HG03159 (cell line): ENCODE results near the gene ARID3B.
"Not testable (repeated sequence)": the region's sequence is repeated elsewhere in the genome, so short reads cannot be mapped to it uniquely, and the experiment has no call there.

Experiments used
- ATAC-seq: cut with Tn5 transposase; IDR thresholded peaks from one replicate; pipeline ENCODE4 v1.9.1; 2021; ENCODE audit warnings: mild to moderate bottlenecking, moderate library complexity; ENCODE audit not compliant: unreplicated experiment

The ARID3B gene

DNA sequence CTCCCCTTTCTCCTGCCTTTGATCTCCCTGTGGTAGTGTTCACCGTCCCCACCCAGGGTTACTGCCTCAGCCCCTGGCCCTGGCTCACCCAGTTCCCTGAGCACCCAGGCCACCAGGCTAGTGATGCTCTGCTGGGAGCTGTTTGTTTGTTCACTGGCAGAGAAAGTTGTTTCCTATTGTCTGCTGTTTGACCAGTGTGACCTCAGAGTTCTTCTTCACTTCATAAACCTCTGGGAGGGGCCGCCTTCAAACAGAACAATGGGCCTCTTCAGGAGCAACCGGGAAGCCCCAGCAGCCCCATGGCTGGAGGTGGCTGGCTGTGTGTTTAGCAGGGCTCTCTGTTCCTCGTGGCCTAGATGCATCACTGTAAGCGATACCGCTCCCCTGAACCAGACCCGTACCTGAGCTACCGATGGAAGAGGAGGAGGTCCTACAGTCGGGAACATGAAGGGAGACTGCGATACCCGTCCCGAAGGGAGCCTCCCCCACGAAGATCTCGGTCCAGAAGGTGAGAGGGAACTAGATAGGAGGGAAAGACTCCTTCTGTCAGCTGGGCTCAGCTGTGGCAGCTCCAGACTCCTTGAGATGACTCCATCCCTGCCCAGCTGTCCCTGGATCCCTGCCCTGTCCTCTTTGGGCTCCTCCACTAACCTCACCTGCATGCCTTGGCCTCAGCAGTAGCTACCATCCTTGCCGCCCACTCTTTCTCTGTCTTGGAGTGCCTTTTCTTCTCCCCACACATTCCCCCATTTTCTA, 78.0 kb downstream of the ARID3B start:
- ATAC-seq = no peak

DNA sequence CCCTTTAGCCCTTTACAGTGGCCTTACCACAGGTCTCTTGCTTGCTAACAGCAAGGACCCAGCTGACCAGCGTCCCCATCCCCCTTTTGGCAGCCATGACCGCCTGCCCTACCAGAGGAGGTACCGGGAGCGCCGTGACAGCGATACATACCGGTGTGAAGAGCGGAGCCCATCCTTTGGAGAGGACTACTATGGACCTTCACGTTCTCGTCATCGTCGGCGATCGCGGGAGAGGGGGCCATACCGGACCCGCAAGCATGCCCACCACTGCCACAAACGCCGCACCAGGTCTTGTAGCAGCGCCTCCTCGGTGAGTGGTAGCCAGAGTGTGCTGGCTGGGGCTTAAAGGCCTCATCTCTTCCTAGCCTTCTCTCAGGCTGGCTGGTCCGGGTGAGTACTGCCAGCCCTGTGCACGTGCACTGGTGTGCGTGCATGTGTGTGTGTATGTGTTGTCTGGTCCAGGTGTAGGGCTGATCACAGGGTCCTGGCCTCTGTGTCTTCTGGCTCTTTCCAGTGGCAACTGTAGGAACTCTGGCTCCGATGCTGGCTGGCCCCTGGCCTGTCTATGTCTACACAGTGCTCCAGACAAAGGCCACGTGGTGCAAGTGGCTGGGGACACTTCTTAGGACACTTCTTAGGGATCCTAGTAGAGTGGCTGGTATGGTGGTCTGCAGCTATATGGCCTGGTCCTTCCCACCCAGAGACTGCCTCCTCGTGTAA, 79.1 kb downstream of the ARID3B start:
- ATAC-seq = no peak

DNA sequence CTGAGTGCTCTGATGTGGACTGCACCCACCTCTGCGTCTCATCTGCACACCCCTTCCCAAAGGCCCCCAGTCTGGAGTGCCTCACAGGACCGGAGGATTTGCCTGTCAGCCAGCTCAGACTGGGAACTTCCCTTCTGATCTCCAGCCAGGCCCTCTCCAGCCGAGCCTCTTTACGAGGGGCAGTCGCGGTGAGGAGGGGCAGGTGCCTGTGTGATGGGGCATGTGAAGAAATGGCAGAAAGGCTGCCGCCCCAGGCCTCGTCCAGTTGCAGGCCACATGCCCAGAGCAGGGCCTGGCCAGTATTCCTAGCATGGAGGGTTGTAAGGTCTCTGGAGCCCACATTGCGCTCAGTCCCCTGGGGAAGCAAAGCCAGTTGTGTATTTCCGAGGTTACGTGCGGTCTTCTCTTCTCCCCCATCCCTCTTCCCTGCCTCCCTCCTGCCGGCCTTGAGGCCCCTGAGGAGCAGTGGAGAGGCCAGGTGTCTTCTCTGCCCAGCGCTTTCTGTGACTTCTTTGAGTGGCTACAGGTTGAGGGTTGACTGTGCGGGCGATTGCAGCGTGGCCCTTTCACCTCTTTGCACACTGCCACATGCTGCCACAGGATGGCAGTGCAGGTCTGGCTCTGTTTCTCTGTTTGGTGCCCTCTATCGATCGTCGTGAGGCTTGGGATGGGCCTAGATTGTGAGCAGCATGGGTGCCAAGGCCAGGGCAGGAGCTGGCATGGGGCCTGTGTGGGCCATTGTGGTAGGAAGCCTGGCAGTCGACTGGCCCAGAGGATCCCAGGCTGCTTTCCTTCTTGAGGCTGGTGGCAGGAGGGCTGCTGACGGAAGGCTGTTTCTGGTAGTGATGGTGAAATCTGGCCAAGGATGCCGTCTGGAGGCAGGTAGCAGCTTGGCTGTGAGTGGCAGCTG, 79.9 kb downstream of the ARID3B start:
- peak; percentile 56 for ATAC-seq

DNA sequence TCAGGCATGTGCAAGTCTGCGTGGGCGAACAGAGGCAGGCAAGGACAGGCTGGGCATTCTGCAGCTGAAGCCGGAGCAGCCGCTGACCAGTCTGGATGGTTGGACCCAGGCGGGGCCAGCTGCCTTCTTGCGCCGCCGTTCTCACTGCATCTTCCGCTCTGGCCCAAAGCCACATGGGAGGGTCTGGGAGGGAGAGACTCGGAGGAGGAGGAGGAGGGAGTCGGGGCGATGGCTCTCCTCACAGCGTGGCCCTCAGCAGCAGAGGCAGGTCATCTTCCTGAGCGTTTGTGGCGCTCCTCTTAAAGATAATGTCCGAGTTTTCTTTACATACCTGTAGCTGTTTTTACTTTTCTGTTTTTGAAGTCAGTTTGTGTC, 80.5 kb downstream of the ARID3B start:
- no peak for ATAC-seq

DNA sequence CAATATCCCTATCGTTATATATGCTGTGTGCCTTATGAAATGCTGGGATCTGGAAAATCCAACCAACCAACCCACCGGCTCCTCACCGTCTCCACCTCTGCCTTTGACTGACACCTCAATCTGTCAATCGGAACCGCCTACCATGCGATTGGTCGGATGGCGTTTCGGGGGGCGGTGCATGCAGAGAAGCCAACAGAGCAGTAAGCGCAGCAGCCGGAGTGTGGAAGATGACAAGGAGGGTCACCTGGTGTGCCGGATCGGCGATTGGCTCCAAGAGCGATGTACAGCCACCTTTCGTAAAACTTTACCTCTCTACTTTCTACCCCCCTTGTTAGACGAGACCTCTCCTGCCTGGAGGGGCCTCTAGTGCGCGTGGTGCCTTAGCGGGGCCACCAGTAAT, 80.9 kb downstream of the ARID3B start:
- no peak for ATAC-seq

DNA sequence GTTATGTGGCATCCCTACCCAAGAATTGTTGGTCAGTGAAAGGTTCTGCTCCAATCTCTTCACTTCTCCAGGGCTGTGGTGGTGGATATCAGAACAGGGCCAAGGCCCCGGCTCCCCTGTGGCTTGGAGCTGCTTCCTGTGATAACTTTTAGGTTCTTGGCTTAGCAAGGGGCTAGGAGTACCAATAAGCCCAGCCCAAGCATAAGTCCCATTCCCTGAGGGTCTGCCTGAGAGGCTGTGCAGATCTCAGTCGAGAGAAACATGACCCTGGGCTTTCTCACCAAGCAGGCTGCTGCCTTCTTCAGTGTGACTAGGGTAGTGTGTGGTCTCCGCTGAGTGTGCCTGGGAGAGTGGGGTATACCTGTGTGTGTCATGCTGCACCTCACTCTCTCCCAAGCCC, 81.7 kb downstream of the ARID3B start:
- ATAC-seq = no peak

DNA sequence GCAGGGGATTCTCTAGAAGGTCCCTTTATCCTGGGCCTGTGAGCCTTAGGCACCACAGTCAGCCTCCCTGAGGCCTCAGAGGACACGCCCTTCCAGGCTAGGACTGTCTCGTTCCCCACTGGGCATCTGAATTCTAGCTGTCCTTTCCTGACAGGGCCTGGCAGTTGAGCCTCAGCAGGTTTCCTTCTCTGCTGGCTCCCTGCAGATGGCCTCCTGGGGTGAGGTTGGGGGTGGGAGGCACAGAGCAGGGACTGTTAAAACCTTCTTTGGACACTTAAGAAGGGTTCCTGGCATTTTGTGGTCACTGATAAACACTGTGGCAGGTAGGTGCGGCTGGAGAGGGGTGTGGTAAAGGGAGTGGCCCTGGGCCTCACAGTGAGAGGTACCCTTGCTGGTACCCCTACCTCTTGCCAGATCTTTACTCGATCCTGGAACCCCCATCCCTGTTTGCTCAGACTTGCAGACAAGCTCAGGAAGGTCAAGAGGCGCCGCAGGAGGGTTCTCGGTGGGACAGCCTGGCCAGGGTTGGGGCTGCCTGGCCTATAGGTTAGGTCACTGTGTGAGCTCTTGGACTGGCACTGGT, 83.1 kb downstream of the ARID3B start:
- ATAC-seq = no peak

DNA sequence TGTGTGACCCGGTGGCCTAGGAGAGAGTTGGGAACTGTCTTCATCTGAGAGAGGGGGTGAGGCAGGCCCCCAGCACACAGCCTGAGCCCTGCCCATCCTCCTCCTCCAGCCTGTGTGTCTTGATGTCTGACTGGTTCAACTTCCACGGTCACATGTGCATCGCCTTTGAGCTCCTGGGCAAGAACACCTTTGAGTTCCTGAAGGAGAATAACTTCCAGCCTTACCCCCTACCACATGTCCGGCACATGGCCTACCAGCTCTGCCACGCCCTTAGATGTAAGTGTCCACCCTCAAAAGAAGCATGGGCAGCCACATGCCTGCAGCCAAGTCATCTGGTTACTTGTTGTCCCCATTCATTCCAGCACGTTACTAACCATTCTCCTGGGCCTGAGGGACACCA, 84.7 kb downstream of the ARID3B start:
- ATAC-seq = no peak

DNA sequence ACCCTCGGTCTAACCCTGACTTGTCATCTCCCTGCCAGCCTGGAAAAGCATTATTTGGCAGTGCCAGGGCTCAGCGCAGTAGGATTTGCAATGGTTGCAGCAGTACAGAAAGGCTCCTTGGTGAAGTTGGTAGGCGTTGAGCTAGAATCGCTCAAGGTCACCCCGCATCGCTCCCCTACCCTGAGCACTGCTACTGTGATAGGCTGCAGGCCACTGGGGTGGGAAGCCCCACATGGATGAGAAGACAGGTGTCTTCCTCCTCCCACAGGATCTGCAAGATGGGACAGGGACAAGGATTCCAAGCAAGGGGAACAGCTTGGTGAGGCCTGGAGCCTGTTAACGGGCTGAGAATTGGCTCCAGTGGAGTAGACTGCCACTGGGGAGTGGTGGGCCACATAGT, 85.3 kb downstream of the ARID3B start:
- no peak for ATAC-seq

DNA sequence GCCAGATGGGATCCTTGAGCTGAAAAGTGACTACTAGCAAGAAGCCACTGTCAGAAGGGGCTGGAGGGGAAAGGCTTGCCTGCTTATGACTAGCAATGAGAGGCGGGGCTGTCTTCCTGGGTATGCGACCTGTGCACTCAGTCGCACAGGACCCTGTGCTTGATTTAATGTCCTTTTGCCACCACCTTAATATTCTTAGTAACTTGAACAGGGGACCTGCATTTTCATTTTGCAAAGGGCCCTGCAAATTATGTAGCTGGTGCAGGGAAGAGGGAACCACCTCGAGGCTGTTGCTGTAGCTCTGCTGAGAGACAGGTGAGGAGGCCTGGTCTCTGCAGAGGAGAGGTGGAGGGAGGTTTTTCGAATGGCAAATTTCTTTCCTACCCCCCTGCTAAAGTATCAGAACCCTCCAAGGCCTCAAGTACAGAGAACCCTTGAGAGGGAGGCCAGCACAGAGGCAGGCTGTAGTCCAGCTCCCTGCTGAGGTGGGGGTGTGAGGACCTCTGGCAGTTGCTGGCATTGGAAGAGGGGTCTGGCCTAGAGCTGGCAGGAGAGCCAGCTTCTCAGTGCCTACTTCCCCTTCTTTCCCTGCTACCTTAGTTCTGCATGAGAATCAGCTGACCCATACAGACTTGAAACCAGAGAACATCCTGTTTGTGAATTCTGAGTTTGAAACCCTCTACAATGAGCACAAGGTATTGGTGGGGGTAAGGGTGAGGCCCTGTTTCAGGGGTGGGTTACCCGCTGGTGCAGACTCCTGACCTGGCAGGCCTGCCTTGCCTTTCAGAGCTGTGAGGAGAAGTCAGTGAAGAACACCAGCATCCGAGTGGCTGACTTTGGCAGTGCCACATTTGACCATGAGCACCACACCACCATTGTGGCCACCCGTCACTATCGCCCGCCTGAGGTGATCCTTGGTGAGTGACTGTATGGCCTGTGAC, 86.0 kb downstream of the ARID3B start:
- peak; percentile 55 for ATAC-seq

DNA sequence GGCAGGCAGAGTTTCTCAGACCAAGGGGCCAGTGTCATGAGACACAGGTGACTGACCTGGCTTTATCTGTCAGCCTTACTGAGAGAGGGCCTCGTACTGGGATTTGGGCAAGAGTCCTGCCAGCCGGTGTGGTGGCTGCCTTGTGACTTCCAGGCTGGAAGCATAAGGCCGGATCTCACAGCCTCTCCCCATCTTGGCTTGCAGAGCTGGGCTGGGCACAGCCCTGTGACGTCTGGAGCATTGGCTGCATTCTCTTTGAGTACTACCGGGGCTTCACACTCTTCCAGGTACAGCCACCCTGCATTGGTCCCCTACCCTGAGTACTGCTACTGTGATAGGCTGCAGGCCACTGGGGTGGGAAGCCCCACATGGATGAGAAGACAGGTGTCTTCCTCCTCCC, 86.7 kb downstream of the ARID3B start:
- ATAC-seq = no peak

DNA sequence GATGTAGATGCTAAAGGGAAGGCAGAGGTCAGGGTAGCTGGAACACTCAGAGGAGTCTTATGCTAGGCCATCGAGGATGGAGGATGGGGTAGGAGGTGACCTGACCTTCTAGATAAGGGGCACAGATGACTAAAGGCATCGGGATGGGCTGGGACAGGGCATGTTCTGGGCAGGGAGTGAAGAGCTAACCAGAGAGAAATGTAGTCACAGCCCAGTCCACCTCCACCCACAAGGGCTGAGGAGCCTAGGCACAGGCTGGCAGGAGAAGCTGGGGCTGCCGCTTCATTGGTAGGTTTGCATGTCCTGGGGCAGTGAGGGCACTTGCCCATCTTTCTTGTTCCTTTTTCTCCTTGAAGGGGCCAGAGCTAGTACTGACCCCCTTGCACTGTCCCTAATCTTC, 87.2 kb downstream of the ARID3B start:
- ATAC-seq = no peak

DNA sequence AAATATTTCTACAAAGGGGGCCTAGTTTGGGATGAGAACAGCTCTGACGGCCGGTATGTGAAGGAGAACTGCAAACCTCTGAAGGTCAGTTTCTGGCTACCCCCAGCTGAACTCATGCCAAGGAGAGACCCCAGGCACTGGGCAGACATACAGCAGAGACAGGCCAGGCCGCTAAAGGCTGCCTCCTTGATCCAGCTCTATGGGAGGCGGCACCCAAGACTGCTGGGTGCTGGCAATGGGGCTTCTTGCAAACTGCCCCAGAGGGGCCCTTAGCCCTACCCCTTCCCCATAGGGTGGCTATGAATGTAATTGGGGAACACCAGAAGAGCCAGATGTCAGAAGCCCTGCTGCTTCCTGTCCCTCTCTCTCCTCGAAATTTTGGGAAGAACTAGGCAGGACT, 87.9 kb downstream of the ARID3B start:
- ATAC-seq = no peak

DNA sequence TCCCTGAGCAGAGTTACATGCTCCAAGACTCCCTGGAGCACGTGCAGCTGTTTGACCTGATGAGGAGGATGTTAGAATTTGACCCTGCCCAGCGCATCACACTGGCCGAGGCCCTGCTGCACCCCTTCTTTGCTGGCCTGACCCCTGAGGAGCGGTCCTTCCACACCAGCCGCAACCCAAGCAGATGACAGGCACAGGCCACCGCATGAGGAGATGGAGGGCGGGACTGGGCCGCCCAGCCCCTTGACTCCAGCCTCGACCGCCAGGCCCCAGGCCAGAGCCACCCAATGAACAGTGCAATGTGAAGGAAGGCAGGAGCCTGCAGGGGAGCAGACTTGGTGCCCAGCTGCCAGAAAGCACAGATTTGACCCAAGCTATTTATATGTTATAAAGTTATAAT, 88.7 kb downstream of the ARID3B start:
- not testable (repeated sequence) for ATAC-seq

DNA sequence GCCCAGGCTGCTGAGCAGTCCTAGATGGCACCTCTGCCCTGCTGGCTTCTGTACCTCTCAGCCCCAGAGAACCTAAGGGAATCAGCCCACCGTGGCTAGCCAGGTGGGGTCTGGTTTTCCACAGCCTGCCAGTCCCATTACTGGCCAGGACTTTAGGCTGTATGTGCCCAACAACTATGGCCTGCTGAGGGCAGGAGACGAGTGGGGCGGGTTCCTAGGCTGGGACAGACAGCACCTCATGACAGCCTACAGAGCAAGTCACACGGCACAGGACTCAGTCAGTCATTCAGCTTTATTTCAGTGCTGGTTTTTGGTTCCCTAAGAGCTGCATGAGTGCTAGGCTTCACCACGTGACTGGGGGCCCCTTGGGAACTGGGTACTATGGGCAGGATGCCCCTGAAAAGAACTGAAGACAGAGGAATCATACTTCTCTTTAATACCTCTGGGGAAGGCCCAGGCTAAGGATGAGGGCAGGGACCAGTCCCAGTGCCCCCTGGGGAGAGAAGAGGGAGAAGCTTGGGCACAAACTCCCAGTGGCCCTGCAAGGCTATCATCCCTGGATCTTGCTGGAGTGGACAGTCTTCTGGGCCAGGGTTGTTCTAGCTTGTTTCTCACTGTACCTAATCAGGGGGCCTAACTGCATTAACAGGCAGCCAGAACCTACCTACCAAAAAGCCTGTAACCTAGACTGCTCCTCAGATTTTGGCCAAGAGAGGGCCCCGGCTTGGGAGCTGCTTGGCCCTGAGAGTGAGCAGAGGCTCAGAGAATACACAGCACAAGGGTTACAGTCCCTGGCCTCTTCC, 89.5 kb downstream of the ARID3B start:
- ATAC-seq = no peak

DNA sequence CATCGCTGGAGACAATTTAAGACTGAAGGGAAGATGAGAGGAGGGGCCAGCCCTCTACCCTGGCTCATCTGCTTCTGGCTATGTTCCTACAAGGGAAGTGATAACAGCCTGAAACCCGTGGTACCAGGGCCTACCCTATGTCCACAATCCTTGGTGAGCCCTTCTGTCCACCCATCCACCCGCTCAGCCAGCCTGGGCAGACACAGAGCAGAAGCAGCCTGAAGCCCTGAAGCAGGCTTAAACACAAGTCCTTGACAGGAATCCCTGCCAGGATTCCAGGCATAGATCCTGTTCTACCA, 90.0 kb downstream of the ARID3B start:
- no peak for ATAC-seq

DNA sequence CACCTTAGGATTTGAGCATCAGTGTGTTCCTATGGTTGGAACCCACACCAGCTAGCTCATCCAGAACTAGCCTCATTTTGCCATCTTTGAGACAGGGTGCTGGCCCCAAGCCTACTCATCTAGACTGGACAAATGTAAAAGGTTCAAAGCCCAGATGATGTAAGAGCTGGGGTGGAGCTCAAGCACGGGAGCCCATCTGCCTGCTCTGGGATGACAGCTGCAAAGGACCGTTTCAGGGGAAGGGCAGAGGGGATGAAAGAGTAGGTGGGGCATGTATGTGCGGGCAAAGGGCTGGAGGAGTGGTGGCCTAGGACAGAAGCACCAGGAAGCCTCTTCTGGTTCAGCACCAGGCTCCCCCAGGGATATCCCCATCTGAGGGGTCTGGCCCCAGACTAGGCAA, 90.4 kb downstream of the ARID3B start:
- ATAC-seq = no peak

DNA sequence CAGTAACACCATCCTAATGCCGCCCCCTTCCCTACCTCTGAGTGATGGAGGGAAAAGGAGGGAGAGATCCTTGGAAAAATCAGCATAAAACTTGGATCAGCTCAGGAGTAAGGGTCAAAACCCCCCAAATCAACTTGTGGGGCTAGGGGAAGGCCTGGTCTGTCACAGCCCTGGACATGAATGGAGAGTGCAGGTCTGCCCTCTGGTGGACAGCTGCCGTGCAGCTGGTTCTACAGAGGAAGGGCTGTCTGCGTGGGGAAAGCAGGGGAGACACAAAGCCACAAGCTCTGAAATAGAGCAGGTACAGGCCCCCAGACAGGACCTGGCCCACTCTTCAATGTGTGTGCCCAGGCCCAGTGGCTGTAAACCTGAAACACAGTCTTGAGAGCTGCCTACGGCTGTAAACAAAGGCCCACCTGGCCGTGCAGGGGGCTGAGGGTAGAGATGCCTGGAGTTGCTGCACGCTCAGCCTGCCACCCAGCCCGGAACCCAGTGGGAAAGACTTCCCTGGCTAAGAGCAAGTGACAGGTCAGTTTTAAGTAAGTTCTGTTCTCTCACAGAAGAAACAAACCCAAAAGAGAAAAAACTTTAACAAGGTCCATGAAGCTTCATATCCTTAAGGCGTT, 91.0 kb downstream of the ARID3B start:
- ATAC-seq = no peak

DNA sequence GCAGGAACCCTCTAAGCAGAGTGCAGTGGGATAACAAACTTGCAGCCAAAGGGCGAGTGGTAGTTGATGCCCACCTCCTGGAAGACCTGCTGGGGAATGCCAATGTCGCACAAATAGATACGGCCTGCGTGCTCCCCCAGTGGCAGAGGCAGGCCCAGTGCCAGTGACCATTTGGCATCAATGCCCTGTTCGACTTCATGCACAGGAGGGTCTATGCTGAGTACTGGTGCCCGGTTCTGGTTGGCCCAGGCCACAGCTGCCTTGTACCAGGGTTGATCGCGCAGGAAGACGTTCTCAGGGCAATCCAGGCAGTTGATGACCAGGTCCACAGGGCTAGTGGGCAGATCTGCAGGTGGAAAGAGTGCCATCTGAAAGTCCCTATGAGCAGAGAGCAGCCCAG, 91.6 kb downstream of the ARID3B start:
- ATAC-seq = no peak
